ENCODE measurements around the gene SOWAHD. TPM values are rescaled to one million over a fixed set of nuclear protein-coding genes. Genes with fewer than 3 reads are reported as not detected.
"Not testable (repeated sequence)": the region's sequence is repeated elsewhere in the genome, so short reads cannot be mapped to it uniquely, and the experiment has no call there.

Gene SOWAHD
- total RNA-seq, 1 donor = not detected

GRCh38 chrX:119790977-119791436 lies 32.6 kb downstream of the SOWAHD start:
- peak overlapping the region; percentile 76 for H3K4me3 ChIP-seq (ENCODE audit: low read depth, low read length)
- peak; percentile 49 for DNase-seq (ENCODE audit: low read depth)
- TF ChIP-seq CTCF (IDR thresholded peaks at IDR 0.05; ENCODE audit: insufficient read depth, low read length) = no peak

- H3K4me3 ChIP-seq (ENCODE audit: low read depth, low read length) = peak within 1 kb of the TSS; percentile 76
- no peak for TF ChIP-seq CTCF (IDR thresholded peaks at IDR 0.05; ENCODE audit: insufficient read depth, low read length)
- DNase-seq (ENCODE audit: low read depth) = peak; percentile 88
Observed at GRCh38 chrX:119791437-119792231, 33.2 kb downstream of the SOWAHD start, which contains the start of gene RPL39. TSS of gene RPL39 (minus strand) at chrX:119791630. CDS start at chrX:119791576, 54 bp downstream.

DNA sequence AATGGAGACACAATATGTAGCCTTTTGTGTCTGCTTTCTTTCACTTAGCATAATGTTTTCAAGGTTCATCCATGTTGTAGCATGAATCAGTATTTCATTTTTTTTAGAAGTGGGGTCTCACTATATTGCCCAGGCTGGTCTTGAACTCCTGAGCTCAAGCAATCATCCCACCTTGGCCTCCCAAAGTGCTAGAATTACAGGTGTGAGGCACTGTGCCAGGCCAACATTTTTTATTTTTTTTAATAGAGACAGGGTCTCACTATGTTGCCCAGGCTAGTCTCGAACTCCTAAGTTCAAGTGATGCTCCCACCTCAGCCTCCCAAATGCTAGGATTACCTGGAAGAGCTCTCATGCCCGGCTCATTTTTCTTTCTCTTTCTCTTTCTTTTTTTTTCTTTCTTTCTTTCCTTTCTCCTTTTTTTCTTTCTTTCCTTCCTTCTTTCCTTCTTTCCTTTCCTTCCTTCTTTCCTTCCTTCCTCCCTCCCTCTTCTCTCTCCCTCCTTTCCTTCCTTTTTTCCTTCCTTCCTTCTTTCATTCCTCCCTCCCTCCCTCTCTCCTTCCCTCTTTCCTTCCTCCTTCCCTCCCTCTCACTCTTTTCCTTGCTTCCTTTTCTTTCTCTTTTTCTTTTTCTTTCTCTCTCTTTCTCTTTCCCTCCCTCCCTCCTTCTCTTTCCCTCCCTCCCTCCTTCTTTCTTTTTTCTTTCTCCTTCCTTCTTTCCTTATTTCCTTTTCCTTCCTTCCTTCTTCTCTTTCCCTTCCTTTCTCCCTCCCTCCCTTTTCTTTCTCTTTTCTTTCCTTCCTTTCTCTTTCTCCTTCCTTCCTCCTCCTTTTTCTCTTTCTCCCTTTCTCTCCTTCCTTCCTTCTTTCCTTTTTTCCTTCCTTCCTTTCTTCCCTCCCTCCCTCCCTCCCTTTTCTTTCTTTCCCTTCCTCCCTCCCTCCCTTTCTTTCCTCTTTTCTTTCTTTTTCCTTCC lies 43.1 kb downstream of the SOWAHD start:
- TF ChIP-seq CTCF (IDR thresholded peaks at IDR 0.05; ENCODE audit: insufficient read depth, low read length) = no peak
- DNase-seq (ENCODE audit: low read depth) = no peak

GRCh38 chrX:119802546-119802945 lies 44.2 kb downstream of the SOWAHD start:
- TF ChIP-seq CTCF (IDR thresholded peaks at IDR 0.05; ENCODE audit: insufficient read depth, low read length) = no peak
- H3K4me3 ChIP-seq (ENCODE audit: low read depth, low read length) = no peak overlapping the region
- no peak for DNase-seq (ENCODE audit: low read depth)

More for the DNA sequence above, 43.1 kb downstream of the SOWAHD start:
- no peak overlapping the region for H3K4me3 ChIP-seq (ENCODE audit: low read depth, low read length)

DNA sequence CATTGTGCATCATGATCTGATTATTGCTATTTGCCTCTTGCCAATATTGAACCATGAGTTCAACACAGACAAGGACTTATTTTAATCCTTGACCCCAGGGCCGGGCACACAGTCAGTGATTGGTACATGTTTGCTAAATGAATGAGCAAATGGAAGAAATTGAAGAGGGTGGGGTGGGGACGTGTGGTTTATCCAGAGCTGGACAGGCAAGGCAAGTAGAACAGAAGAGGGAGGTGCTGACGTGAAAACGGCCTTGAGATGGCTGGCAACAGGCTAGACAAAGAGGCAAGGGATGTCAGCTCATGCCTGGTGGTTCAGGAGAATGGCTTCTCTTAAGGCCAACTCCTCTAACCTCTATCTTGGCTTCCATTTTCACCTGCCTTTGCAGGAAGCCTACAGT lies 50.1 kb downstream of the SOWAHD start:
- not testable (repeated sequence) for DNase-seq (ENCODE audit: low read depth); H3K4me3 ChIP-seq (ENCODE audit: low read depth, low read length)

- H3K4me3 ChIP-seq (ENCODE audit: low read depth, low read length) = no peak overlapping the region
- TF ChIP-seq CTCF (IDR thresholded peaks at IDR 0.05; ENCODE audit: insufficient read depth, low read length) = no peak
- DNase-seq (ENCODE audit: low read depth) = peak; percentile 74
Observed at GRCh38 chrX:119809185-119809666, 50.8 kb downstream of the SOWAHD start.

Small RNA genes within 50 kb of the gene (small RNA-seq; reads per million reads assigned to genes)
- gene SNORA69 = 0.19 reads per million

Other genes with a start within 250 kb of the SOWAHD start
- gene STEEP1, start 193.2 kb upstream of the SOWAHD start, total RNA-seq (ENCODE audit: low replicate concordance) = 19.3 and 24.0 TPM in 2 replicates
- gene UBE2A, start 184.0 kb upstream of the SOWAHD start, total RNA-seq (ENCODE audit: low replicate concordance) = 25.3 and 50.5 TPM in 2 replicates
- 5.2 and 6.2 TPM in 2 replicates for gene NKRF, start 152.2 kb upstream of the SOWAHD start, total RNA-seq (ENCODE audit: low replicate concordance)
- 7.0 and 7.4 TPM in 2 replicates for gene SEPTIN6, start 65.4 kb upstream of the SOWAHD start, total RNA-seq (ENCODE audit: low replicate concordance)
- gene RPL39, start 33.0 kb downstream of the SOWAHD start, total RNA-seq (ENCODE audit: low replicate concordance) = 485 and 2,998 TPM in 2 replicates
- gene UPF3B, start 94.4 kb downstream of the SOWAHD start, total RNA-seq (ENCODE audit: low replicate concordance) = 2.1 and 7.5 TPM in 2 replicates
- 10.0 and 11.7 TPM in 2 replicates for gene RNF113A, start 113.1 kb downstream of the SOWAHD start, total RNA-seq (ENCODE audit: low replicate concordance)
- gene NDUFA1, start 113.2 kb downstream of the SOWAHD start, total RNA-seq (ENCODE audit: low replicate concordance) = 63.3 and 111 TPM in 2 replicates
- gene AKAP14, start 137.3 kb downstream of the SOWAHD start, total RNA-seq (ENCODE audit: low replicate concordance) = not detected in 2 replicates
- gene NKAP, start 185.2 kb downstream of the SOWAHD start, total RNA-seq (ENCODE audit: low replicate concordance) = 5.5 and 6.0 TPM in 2 replicates

Data from fibroblast of the aortic adventitia (primary cell).